ENCODE measurements around the gene ZNF775. TPM values are rescaled to one million over a fixed set of nuclear protein-coding genes. Genes with fewer than 3 reads are reported as not detected.

The ZNF775 gene
- total RNA-seq, 1 donor from 2014 or later, result 13.3 TPM

DNA sequence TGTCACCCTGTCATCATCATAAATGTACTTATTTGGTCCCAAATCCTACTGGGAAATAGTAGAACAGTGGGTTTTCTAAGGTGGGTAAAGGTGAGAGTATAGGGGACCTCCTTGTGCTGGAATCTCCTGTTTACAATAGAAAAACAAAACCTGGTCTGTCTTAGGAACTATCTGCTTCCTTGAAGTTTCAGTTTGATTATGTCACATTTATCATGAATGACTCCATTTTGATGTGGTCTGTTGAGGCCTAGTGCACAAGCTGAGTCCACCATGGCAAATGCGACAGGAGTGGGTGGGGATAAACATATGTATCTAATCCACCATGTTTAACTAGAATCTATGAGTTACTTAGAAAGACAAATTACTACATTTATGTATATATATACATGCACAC lies 23.5 kb upstream of the ZNF775 start:
- TF ChIP-seq, protein P1, sequence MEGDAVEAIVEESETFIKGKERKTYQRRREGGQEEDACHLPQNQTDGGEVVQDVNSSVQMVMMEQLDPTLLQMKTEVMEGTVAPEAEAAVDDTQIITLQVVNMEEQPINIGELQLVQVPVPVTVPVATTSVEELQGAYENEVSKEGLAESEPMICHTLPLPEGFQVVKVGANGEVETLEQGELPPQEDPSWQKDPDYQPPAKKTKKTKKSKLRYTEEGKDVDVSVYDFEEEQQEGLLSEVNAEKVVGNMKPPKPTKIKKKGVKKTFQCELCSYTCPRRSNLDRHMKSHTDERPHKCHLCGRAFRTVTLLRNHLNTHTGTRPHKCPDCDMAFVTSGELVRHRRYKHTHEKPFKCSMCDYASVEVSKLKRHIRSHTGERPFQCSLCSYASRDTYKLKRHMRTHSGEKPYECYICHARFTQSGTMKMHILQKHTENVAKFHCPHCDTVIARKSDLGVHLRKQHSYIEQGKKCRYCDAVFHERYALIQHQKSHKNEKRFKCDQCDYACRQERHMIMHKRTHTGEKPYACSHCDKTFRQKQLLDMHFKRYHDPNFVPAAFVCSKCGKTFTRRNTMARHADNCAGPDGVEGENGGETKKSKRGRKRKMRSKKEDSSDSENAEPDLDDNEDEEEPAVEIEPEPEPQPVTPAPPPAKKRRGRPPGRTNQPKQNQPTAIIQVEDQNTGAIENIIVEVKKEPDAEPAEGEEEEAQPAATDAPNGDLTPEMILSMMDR (IDR thresholded peaks at IDR 0.05; ENCODE audit: unreplicated experiment), result no peak
- no peaks in the 10 kb centered on the region for H3K9me3 Mint-ChIP-seq
- no peaks in the 10 kb centered on the region for H3K27me3 Mint-ChIP-seq (ENCODE audit: low read depth)
- no peak overlapping the region for H3K27ac Mint-ChIP-seq
- DNase-seq (ENCODE audit: low spot score in 2 of 2, unreplicated experiment in 2 of 2), result no peak
- no peaks in the 10 kb centered on the region for H3K36me3 Mint-ChIP-seq
- peaks cover 2% of the 10 kb centered on the region for H3K4me1 Mint-ChIP-seq
- H3K4me3 Mint-ChIP-seq, result no peak overlapping the region

DNA sequence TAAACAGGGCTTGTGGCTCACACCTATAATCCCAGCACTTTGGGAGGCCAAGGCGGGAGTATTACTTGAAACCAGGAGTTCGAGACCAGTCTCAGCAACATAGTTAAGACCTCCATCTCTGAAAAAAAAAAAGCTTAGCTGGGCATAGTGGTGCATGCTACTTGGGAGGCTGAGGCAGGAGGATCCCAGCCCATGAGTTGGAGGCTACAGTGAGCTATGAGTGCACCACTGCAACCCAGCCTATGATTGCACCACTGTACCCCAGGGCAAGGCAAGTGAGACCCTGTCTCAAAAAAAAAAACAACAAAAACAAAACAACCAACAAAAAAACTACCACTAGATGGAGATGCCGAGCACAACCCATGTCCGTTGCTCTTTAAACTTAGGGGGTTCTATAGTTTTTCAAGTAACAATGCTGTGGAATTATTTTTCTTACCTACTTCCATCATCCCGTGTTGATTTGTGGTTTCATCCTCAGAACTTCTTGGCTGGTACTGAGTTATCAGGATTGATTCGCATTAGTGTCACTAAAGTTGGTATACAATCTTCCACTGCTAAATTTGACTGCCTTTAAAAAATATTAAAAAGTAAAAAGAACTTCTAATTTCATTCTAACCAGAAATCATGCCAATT lies 22.7 kb upstream of the ZNF775 start:
- Mint-ChIP-seq H3K27me3 (ENCODE audit: low read depth) (no peaks in the 10 kb centered on the region), H3K9me3 (no peaks in the 10 kb centered on the region), H3K4me3 (no peak overlapping the region), H3K27ac (no peak overlapping the region), H3K4me1 (peaks cover 5% of the 10 kb centered on the region), H3K36me3 (no peaks in the 10 kb centered on the region)
- DNase-seq (ENCODE audit: low spot score in 2 of 2, unreplicated experiment in 2 of 2), result no peak
- TF ChIP-seq, protein P1 (IDR thresholded peaks at IDR 0.05; ENCODE audit: unreplicated experiment), result peak; percentile 71

DNA sequence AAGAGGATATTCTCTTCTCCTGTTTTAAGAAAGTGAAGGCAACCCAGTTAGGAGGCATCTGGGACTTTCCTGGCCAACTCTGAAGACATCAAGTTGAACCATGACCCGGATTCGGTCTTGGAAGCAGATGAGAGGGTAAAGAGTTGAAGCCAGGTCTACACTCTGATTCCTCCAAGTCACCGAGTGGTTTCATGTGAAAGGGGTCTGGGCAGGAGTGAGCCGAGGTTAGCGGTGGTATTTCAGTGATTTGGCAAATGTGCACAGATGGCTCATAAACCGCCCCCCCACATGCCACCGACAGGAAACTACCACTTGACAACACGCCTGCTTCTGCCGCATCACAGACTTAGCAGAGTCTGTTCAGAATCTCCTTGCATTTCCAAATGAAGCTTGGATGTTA lies 21.9 kb upstream of the ZNF775 start:
- Mint-ChIP-seq H3K9me3 (no peaks in the 10 kb centered on the region), H3K36me3 (no peaks in the 10 kb centered on the region), H3K4me1 (peaks cover 14% of the 10 kb centered on the region), H3K4me3 (no peak overlapping the region), H3K27me3 (ENCODE audit: low read depth) (no peaks in the 10 kb centered on the region), H3K27ac (no peak overlapping the region)
- TF ChIP-seq, protein P1 (IDR thresholded peaks at IDR 0.05; ENCODE audit: unreplicated experiment), result no peak
- DNase-seq (ENCODE audit: low spot score in 2 of 2, unreplicated experiment in 2 of 2), result no peak

DNA sequence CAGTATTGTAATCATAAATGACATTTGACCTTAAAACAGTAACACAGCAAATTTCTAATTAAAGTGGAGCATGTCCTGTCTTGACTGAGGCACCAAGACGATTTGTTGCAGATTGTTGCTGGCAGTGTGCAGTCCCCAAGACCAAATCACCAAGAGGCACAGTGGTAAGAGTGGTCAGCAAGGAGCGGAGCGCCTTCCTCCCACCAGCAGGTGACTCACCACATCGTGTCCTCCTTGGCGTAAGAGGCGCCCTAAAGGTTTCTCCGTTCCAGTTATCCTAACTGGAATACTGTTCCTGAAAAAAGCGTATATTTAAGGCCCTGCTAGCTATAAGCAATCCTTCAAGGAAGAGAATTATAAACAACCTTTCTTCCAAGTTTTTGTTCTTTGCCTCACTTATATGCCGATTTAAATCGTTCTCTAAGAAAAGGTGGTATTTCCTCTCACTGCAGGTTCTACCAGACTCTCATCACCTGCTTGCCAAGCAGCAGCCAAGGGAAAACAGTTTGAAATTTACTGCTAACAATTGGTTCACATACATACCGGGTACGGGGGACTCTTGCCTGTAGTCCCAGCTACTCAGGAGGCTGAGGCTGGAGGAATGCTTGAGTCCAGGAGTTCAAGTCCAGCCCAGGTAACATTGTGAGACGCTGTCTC lies 21.2 kb upstream of the ZNF775 start:
- Mint-ChIP-seq H3K36me3 (no peaks in the 10 kb centered on the region), H3K4me1 (peaks cover 18% of the 10 kb centered on the region), H3K4me3 (no peak overlapping the region), H3K27me3 (ENCODE audit: low read depth) (no peaks in the 10 kb centered on the region), H3K9me3 (no peaks in the 10 kb centered on the region), H3K27ac (peak overlapping the region; percentile 34)
- DNase-seq (ENCODE audit: low spot score in 2 of 2, unreplicated experiment in 2 of 2), result no peak
- TF ChIP-seq, protein P1 (IDR thresholded peaks at IDR 0.05; ENCODE audit: unreplicated experiment), result no peak

DNA sequence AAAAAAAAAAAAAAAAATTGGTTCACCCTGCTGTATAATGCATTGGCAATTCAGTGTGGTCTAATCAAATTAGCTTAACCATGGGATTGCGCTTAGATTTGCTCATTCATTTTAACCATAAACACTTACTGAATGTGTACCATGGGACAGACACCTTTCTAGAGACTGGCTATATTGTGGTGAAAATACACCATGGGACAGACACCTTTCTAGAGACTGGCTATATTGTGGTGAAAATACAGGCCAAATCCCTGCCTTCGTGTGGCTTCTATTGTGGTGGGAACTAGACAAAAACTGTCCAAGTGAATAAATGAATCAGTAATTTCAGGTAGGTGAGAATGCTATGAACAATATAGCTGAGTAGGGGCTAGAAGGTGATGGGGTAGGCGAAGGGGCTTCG lies 20.7 kb upstream of the ZNF775 start:
- Mint-ChIP-seq H3K36me3 (no peaks in the 10 kb centered on the region), H3K27me3 (ENCODE audit: low read depth) (no peaks in the 10 kb centered on the region)
- DNase-seq (ENCODE audit: low spot score in 2 of 2, unreplicated experiment in 2 of 2), result no peak

More for the DNA sequence above, 20.7 kb upstream of the ZNF775 start:
- H3K27ac Mint-ChIP-seq, result no peak overlapping the region
- peaks cover 20% of the 10 kb centered on the region for H3K4me1 Mint-ChIP-seq
- no peaks in the 10 kb centered on the region for H3K9me3 Mint-ChIP-seq
- H3K4me3 Mint-ChIP-seq, result no peak overlapping the region
- TF ChIP-seq, protein P1 (IDR thresholded peaks at IDR 0.05; ENCODE audit: unreplicated experiment), result no peak

Data from mesothelial cell of epicardium (in vitro differentiated cells).